Stimulated activated CD4-positive, alpha-beta T cell treated with anti-CD3 and anti-CD28 coated beads, Interleukin-1b, Interleukin-23, amount 100 ng/mL, for 4 hours (primary cell): ENCODE data around the gene FAHD1.
A peak's percentile ranks its signal among the peaks of the same experiment; 100 is the strongest.

Source experiments
- DNase-seq, 2 donors: peaks; one replicate each; pipeline ENCODE4 v3.0.0-alpha.2; 2020; ENCODE audit warnings: low read depth in 2 of 2

The FAHD1 gene

GRCh38 chr16:1817276-1817589 lies 9.8 kb upstream of the FAHD1 start:
- no peak for DNase-seq

- DNase-seq, result no peak
Measured at GRCh38 chr16:1817716-1818115, 9.3 kb upstream of the FAHD1 start.

- DNase-seq, result no peak
Measured at GRCh38 chr16:1818204-1818872, 8.7 kb upstream of the FAHD1 start.

GRCh38 chr16:1818873-1819525 lies 8.0 kb upstream of the FAHD1 start:
- DNase-seq, result no peak

- no peak for DNase-seq
Measured at GRCh38 chr16:1819611-1820010, 7.4 kb upstream of the FAHD1 start.

- no peak for DNase-seq
Measured at GRCh38 chr16:1820096-1820945, 6.7 kb upstream of the FAHD1 start.

- no peak for DNase-seq
Measured at GRCh38 chr16:1820946-1821290, 6.1 kb upstream of the FAHD1 start.

GRCh38 chr16:1821861-1822611 lies 5.0 kb upstream of the FAHD1 start:
- no peak for DNase-seq

- no peak for DNase-seq
Measured at GRCh38 chr16:1822801-1823200, 4.2 kb upstream of the FAHD1 start.

GRCh38 chr16:1823821-1824220 lies 3.2 kb upstream of the FAHD1 start:
- no peak for DNase-seq

- no peak for DNase-seq
Measured at GRCh38 chr16:1825381-1825863, 1.6 kb upstream of the FAHD1 start.

GRCh38 chr16:1825864-1826690 lies 929 bp upstream of the FAHD1 start:
- peak; percentile 41 to 66 for DNase-seq

- no peak for DNase-seq
Measured at GRCh38 chr16:1828645-1829410, 1.8 kb downstream of the FAHD1 start.

GRCh38 chr16:1830213-1830612 lies 3.2 kb downstream of the FAHD1 start:
- DNase-seq, result no peak

GRCh38 chr16:1831186-1832075 lies 4.4 kb downstream of the FAHD1 start:
- no peak for DNase-seq

- no peak for DNase-seq
Measured at GRCh38 chr16:1832838-1833454, 5.9 kb downstream of the FAHD1 start.

GRCh38 chr16:1834096-1834495 lies 7.1 kb downstream of the FAHD1 start:
- no peak for DNase-seq

- no peak for DNase-seq
Measured at GRCh38 chr16:1839554-1839953, 12.5 kb downstream of the FAHD1 start.

GRCh38 chr16:1845985-1846384 lies 19.0 kb downstream of the FAHD1 start:
- no peak for DNase-seq
